KMS-11 (cell line): ENCODE measurements around the gene PIEZO2.
"Not testable (repeated sequence)": the region's sequence is repeated elsewhere in the genome, so short reads cannot be mapped to it uniquely, and the experiment has no call there.

ENCODE experiments used
- H2AFZ ChIP-seq: fragments of 200-600 bp; sonication (generic); 2 replicates; pipeline ENCODE4 v1.6.1; 2016; ENCODE audit warnings: antibody characterized with exemption, mixed run types, low read depth
- H3K27ac ChIP-seq: fragments of 200-600 bp; sonication (generic); 2 replicates; pipeline ENCODE4 v1.6.1; 2016; ENCODE audit warnings: mild to moderate bottlenecking, mixed run types
- H3K27me3 ChIP-seq: fragments of 200-600 bp; sonication (generic); 2 replicates; pipeline ENCODE4 v1.6.1; 2017; ENCODE audit warnings: mild to moderate bottlenecking, low read depth, mixed run types, moderate library complexity; ENCODE audit not compliant: insufficient read depth
- H3K36me3 ChIP-seq: fragments of 200-600 bp; sonication (generic); 2 replicates; pipeline ENCODE4 v1.6.1; 2017; ENCODE audit warnings: mild to moderate bottlenecking, mixed run types; ENCODE audit not compliant: insufficient read depth
- H3K4me1 ChIP-seq: fragments of 200-600 bp; sonication (generic); 2 replicates; pipeline ENCODE4 v1.6.1; 2016; ENCODE audit warnings: mild to moderate bottlenecking, low read depth, mixed run types; ENCODE audit not compliant: poor library complexity, severe bottlenecking
- H3K4me2 ChIP-seq: fragments of 200-600 bp; sonication (generic); 2 replicates; pipeline ENCODE4 v1.7.0; 2016; ENCODE audit warnings: mild to moderate bottlenecking, mixed run types
- H3K4me3 ChIP-seq: fragments of 200-600 bp; sonication (generic); IDR thresholded peaks from 2 replicates; pipeline ENCODE4 v1.6.1; 2017; ENCODE audit warnings: low read depth, low read length, mixed read lengths; ENCODE audit not compliant: insufficient read depth
- H3K79me2 ChIP-seq: fragments of 200-600 bp; sonication (generic); 2 replicates; pipeline ENCODE4 v1.6.1; 2016; ENCODE audit warnings: low read depth, mixed run types; ENCODE audit not compliant: insufficient read depth
- H3K9ac ChIP-seq: fragments of 200-600 bp; sonication (generic); 2 replicates; pipeline ENCODE4 v1.6.1; 2016; ENCODE audit warnings: mild to moderate bottlenecking, mixed run types
- H4K20me1 ChIP-seq: fragments of 200-600 bp; sonication (generic); 2 replicates; pipeline ENCODE4 v1.6.1; 2016; ENCODE audit warnings: mild to moderate bottlenecking, mixed run types; ENCODE audit not compliant: insufficient read depth
- CTCF ChIP-seq: fragments of 200-600 bp; sonication (generic); conservative IDR thresholded peaks from 2 replicates; pipeline ENCODE4 v1.6.1; 2017; ENCODE audit warnings: low read depth, mild to moderate bottlenecking, antibody characterized with exemption, low read length, moderate library complexity, mixed read lengths

PIEZO2 gene

GRCh38 chr18:10937743-10938640 is 211.4 kb downstream of the PIEZO2 start:
- no peak overlapping the region for H3K27ac ChIP-seq
- no peaks in the 10 kb centered on the region for H3K79me2 ChIP-seq

GRCh38 chr18:10936176-10937053 is 213.0 kb downstream of the PIEZO2 start:
- Histone ChIP-seq H3K27ac (no peak overlapping the region), H2AFZ (no peak overlapping the region), H3K4me1 (no peaks in the 10 kb centered on the region), H3K9ac (no peak overlapping the region), H3K79me2 (no peaks in the 10 kb centered on the region), H3K4me3 (no peak overlapping the region), H4K20me1 (no peaks in the 10 kb centered on the region), H3K4me2 (no peak overlapping the region), H3K36me3 (no peaks in the 10 kb centered on the region), H3K27me3 (no peaks in the 10 kb centered on the region)
- no peak for TF ChIP-seq CTCF

More at GRCh38 chr18:10937743-10938640, 211.4 kb downstream of the PIEZO2 start:
- Histone ChIP-seq H3K36me3 (no peaks in the 10 kb centered on the region), H3K4me2 (no peak overlapping the region), H3K4me3 (no peak overlapping the region), H2AFZ (no peak overlapping the region), H3K27me3 (no peaks in the 10 kb centered on the region), H4K20me1 (no peaks in the 10 kb centered on the region), H3K4me1 (no peaks in the 10 kb centered on the region), H3K9ac (no peak overlapping the region)
- TF ChIP-seq CTCF, result no peak

GRCh38 chr18:10935588-10935987 is 213.8 kb downstream of the PIEZO2 start:
- no peaks in the 10 kb centered on the region for H3K79me2 ChIP-seq
- no peak for TF ChIP-seq CTCF
- no peak overlapping the region for H3K27ac ChIP-seq
- no peak overlapping the region for H2AFZ ChIP-seq
- H3K4me1 ChIP-seq, result peaks cover 2% of the 10 kb centered on the region
- H3K36me3 ChIP-seq, result no peaks in the 10 kb centered on the region
- H4K20me1 ChIP-seq, result no peaks in the 10 kb centered on the region
- no peak overlapping the region for H3K9ac ChIP-seq
- H3K27me3 ChIP-seq, result no peaks in the 10 kb centered on the region
- no peak overlapping the region for H3K4me2 ChIP-seq
- no peak overlapping the region for H3K4me3 ChIP-seq

- not testable (repeated sequence) for H3K79me2 ChIP-seq, H3K36me3 ChIP-seq, H3K4me3 ChIP-seq, H3K27ac ChIP-seq, H2AFZ ChIP-seq, H3K4me2 ChIP-seq, H4K20me1 ChIP-seq, H3K9ac ChIP-seq, H3K27me3 ChIP-seq
- H3K4me1 ChIP-seq, result peaks cover 21% of the 10 kb centered on the region
Measured at GRCh38 chr18:10933648-10934047, 215.7 kb downstream of the PIEZO2 start.
